Measurements from ENCODE around the gene DES. TPM values are rescaled to one million over a fixed set of nuclear protein-coding genes. Genes with fewer than 3 reads are reported as not detected.

Gene DES
- polyA plus RNA-seq (2011; rRNA removed), result 5.4 and 7.0 TPM in 2 replicates
- polyA minus RNA-seq (2011; rRNA and poly(A)+ RNA removed), result 9.1 and 19.6 TPM in 2 replicates

GRCh38 chr2:219418155-219419011 lies at the start of gene DES:
Gene DES, plus strand, starts transcription at chr2:219418377. Its CDS starts 86 bp downstream, at chr2:219418463.
- no peaks in the 10 kb centered on the region for H3K36me3 ChIP-seq (ENCODE audit: control insufficient read depth, insufficient read depth, low read length)
- peak; percentile 7; the same call in 1 of the 2 replicates for TF ChIP-seq CTCF (IDR thresholded peaks at IDR 0.05; ENCODE audit: insufficient read depth, low read depth, low read length)
- CTCF ChIA-PET, result interaction anchor here (0.9 to 2.6 kb wide), 4 partner anchors 11 to 35 kb away, joined by 4 to 8 read pairs (median 5); no protein-coding TSS in a partner anchor
- DNase-seq (ENCODE audit: low read depth), result no peak
- no peak within 1 kb of the TSS for H3K4me3 ChIP-seq (ENCODE audit: low read depth, low read length)
- H3K27me3 ChIP-seq (ENCODE audit: control insufficient read depth, insufficient read depth, low read length), result no peaks in the 10 kb centered on the region
- POLR2A ChIA-PET, result interaction anchor here (0.5 to 0.6 kb wide), 2 partner anchors 108 to 165 kb away, joined by 3 to 4 read pairs; partner anchors contain the start of gene TUBA4A

- POLR2A ChIA-PET, result interaction anchor here (0.5 kb wide), 1 partner anchor 318 kb away, joined by 5 read pairs; no protein-coding TSS in a partner anchor
- no peak for TF ChIP-seq CTCF (IDR thresholded peaks at IDR 0.05; ENCODE audit: insufficient read depth, low read depth, low read length)
Measured at GRCh38 chr2:219368690-219369191, 49.4 kb upstream of the DES start.

GRCh38 chr2:219369447-219369861 lies 48.7 kb upstream of the DES start:
- TF ChIP-seq CTCF (IDR thresholded peaks at IDR 0.05; ENCODE audit: insufficient read depth, low read depth, low read length), result no peak
- no peak overlapping the region for H3K4me3 ChIP-seq (ENCODE audit: low read depth, low read length)
- H3K27me3 ChIP-seq (ENCODE audit: control insufficient read depth, insufficient read depth, low read length), result no peaks in the 10 kb centered on the region
- CTCF ChIA-PET, result interaction anchor here (0.6 to 3.6 kb wide), 4 partner anchors 10 to 210 kb away, joined by 4 to 15 read pairs (median 4); no protein-coding TSS in a partner anchor
- H3K36me3 ChIP-seq (ENCODE audit: control insufficient read depth, insufficient read depth, low read length), result peaks cover 9% of the 10 kb centered on the region
- DNase-seq (ENCODE audit: low read depth), result peak; percentile 40
- POLR2A ChIA-PET, result no interaction called here

More at GRCh38 chr2:219368690-219369191, 49.4 kb upstream of the DES start:
- peak; percentile 88 for DNase-seq (ENCODE audit: low read depth)
- Histone ChIP-seq H3K4me3 (ENCODE audit: low read depth, low read length) (no peak overlapping the region), H3K36me3 (ENCODE audit: control insufficient read depth, insufficient read depth, low read length) (peaks cover 3% of the 10 kb centered on the region), H3K27me3 (ENCODE audit: control insufficient read depth, insufficient read depth, low read length) (no peaks in the 10 kb centered on the region)
- CTCF ChIA-PET, result interaction anchor here (0.6 to 3.6 kb wide), 6 partner anchors 10 to 209 kb away, joined by 3 to 15 read pairs (median 4); no protein-coding TSS in a partner anchor

GRCh38 chr2:219378163-219378851 lies 39.9 kb upstream of the DES start:
- H3K36me3 ChIP-seq (ENCODE audit: control insufficient read depth, insufficient read depth, low read length), result peaks cover 29% of the 10 kb centered on the region
- POLR2A ChIA-PET, result no interaction called here
- no peak for TF ChIP-seq CTCF (IDR thresholded peaks at IDR 0.05; ENCODE audit: insufficient read depth, low read depth, low read length)
- no peak for DNase-seq (ENCODE audit: low read depth)
- H3K4me3 ChIP-seq (ENCODE audit: low read depth, low read length), result no peak overlapping the region
- no peaks in the 10 kb centered on the region for H3K27me3 ChIP-seq (ENCODE audit: control insufficient read depth, insufficient read depth, low read length)
- CTCF ChIA-PET, result interaction anchor here (0.6 to 1.6 kb wide), 4 partner anchors 9 to 25 kb away, joined by 3 to 5 read pairs (median 4); partner anchors contain the start of gene DNPEP

All from BJ (cell line).